SW 1271 (cell line): ENCODE data around the gene NRXN3.

Source experiments
- DNase-seq, 2 experiments: peaks; one replicate each; lab custom pipeline; 2025; lab: John Stamatoyannopoulos, UW

NRXN3 gene

GRCh38 chr14:78829274-78829673, 659.1 kb downstream of the NRXN3 start:
- no peak for DNase-seq

GRCh38 chr14:78834766-78835451, 664.7 kb downstream of the NRXN3 start:
- DNase-seq, result no peak

- DNase-seq, result no peak
These were observed 665.7 kb downstream of the NRXN3 start for GRCh38 chr14:78835909-78836308.

GRCh38 chr14:78836777-78837176, 666.6 kb downstream of the NRXN3 start:
- DNase-seq, result peak in 1 of 2 experiments; percentile 72

GRCh38 chr14:78838959-78839358, 668.8 kb downstream of the NRXN3 start:
- DNase-seq, result no peak

GRCh38 chr14:78840898-78841297, 670.7 kb downstream of the NRXN3 start:
- DNase-seq, result no peak

- no peak for DNase-seq
These were observed 677.6 kb downstream of the NRXN3 start for GRCh38 chr14:78847801-78848200.

- DNase-seq, result peak in 1 of 2 experiments; percentile 45
These were observed 678.2 kb downstream of the NRXN3 start for GRCh38 chr14:78848234-78848820.

GRCh38 chr14:78849952-78850351, 679.8 kb downstream of the NRXN3 start:
- no peak for DNase-seq

GRCh38 chr14:78851189-78851588, 681.0 kb downstream of the NRXN3 start:
- DNase-seq, result no peak

GRCh38 chr14:78852040-78852439, 681.9 kb downstream of the NRXN3 start:
- DNase-seq, result no peak

- DNase-seq, result no peak
These were observed 687.8 kb downstream of the NRXN3 start for GRCh38 chr14:78857974-78858373.

GRCh38 chr14:78863143-78863542, 693.0 kb downstream of the NRXN3 start:
- DNase-seq, result no peak

- DNase-seq, result no peak
These were observed 702.7 kb downstream of the NRXN3 start for GRCh38 chr14:78872837-78873236.

- DNase-seq, result no peak
These were observed 703.4 kb downstream of the NRXN3 start for GRCh38 chr14:78873581-78873980.

- DNase-seq, result no peak
These were observed 704.9 kb downstream of the NRXN3 start for GRCh38 chr14:78875049-78875448.

GRCh38 chr14:78885884-78886283, 715.7 kb downstream of the NRXN3 start:
- no peak for DNase-seq

- DNase-seq, result no peak
These were observed 727.3 kb downstream of the NRXN3 start for GRCh38 chr14:78897443-78897842.

GRCh38 chr14:78902010-78902623, 731.9 kb downstream of the NRXN3 start:
- peak in 1 of 2 experiments; percentile 24 for DNase-seq

- DNase-seq, result no peak
These were observed 733.9 kb downstream of the NRXN3 start for GRCh38 chr14:78904094-78904493.

GRCh38 chr14:78917462-78917861, 747.3 kb downstream of the NRXN3 start:
- DNase-seq, result no peak

- peak in 1 of 2 experiments; percentile 57 for DNase-seq
These were observed 751.7 kb downstream of the NRXN3 start for GRCh38 chr14:78921856-78922255.

GRCh38 chr14:78927261-78927660, 757.1 kb downstream of the NRXN3 start:
- DNase-seq, result no peak
